A549 treated with CORT108297 at 1 μM for 4 hours (cell line): ENCODE measurements around the gene HOXD1. TPM values are rescaled to one million over a fixed set of nuclear protein-coding genes. Genes with fewer than 3 reads are reported as not detected.

Experiments
- total RNA-seq: library from RNA; stranded (reverse); fragments of 200-300 nt; extraction: Qiagen RNA extraction; gene quantifications from 5 replicates; pipeline ENCODE4 v1.2.3, GENCODE V29; 2022

Gene HOXD1
- total RNA-seq, result 0.16 to 0.32 TPM (median 0.18 TPM) in 5 replicates

GRCh38 chr2:176187899-176188773, at the start of gene HOXD1:
Gene HOXD1, plus strand, starts transcription at chr2:176188668. Its CDS starts 134 bp downstream, at chr2:176188802.

DNA sequence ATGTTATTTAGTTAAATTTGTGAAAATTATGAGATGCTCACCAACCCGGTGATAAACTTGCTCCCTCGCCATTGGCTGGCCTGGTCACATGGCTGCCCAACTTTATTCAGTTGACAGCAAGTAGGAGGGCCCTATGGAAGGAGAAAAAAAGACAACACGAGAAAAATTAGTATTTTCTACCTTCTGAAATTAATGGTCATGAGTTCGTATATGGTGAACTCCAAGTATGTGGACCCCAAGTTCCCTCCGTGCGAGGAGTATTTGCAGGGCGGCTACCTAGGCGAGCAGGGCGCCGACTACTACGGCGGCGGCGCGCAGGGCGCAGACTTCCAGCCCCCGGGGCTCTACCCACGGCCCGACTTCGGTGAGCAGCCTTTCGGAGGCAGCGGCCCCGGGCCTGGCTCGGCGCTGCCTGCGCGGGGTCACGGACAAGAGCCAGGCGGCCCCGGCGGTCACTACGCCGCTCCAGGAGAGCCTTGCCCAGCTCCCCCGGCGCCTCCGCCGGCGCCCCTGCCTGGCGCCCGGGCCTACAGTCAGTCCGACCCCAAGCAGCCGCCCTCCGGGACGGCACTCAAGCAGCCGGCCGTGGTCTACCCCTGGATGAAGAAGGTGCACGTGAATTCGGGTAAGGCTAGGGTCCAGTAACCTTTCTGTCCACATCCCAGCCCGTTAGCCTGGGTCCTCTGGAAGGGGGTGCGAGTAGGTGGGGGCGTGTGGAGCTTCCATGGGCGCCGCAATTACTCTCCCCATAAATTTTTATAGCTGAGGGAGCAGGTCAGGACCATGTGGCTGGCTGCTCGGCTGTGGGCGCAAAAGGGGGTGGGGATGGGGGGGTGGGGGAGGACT, 36.8 kb upstream of the HOXD1 start, which contains the start of gene HOXD4:
TSS of gene HOXD4 (plus strand) at position 109 of the 846 bp plus-strand sequence. CDS start at position 193, 84 bp downstream.

GRCh38 chr2:176156807-176157498, 31.5 kb upstream of the HOXD1 start, which contains the start of gene HOXD3:
Gene HOXD3, plus strand, starts transcription at chr2:176157307. Its CDS starts 11,808 bp downstream, at chr2:176169115.

Other genes starting within 250 kb of the HOXD1 start
- 11.8 to 15.1 TPM (median 13.1 TPM) in 5 replicates for gene LNPK, start 186.4 kb upstream of the HOXD1 start, total RNA-seq
- gene EVX2, start 104.7 kb upstream of the HOXD1 start, total RNA-seq, result not detected in 5 replicates
- 0.16 to 0.27 TPM (median 0.23 TPM) in 5 replicates for gene HOXD13, start 95.9 kb upstream of the HOXD1 start, total RNA-seq
- not detected in 5 replicates for gene HOXD12, start 88.9 kb upstream of the HOXD1 start, total RNA-seq
- gene HOXD11, start 81.4 kb upstream of the HOXD1 start, total RNA-seq, result 6.2 to 9.1 TPM (median 7.8 TPM) in 5 replicates
- gene HOXD10, start 71.9 kb upstream of the HOXD1 start, total RNA-seq, result 5.3 to 7.2 TPM (median 6.8 TPM) in 5 replicates
- 0.82 to 1.7 TPM (median 1.5 TPM) in 5 replicates for gene HOXD9, start 65.9 kb upstream of the HOXD1 start, total RNA-seq
- 4.6 to 6.1 TPM (median 5.4 TPM) in 5 replicates for gene HOXD8, start 59.0 kb upstream of the HOXD1 start, total RNA-seq
- gene HOXD4, start 37.1 kb upstream of the HOXD1 start, total RNA-seq, result 0.14 to 0.62 TPM (median 0.49 TPM) in 5 replicates
- 0.08 to 0.30 TPM (median 0.18 TPM) in 4 of 5 replicates, not detected in the other for gene HOXD3, start 31.4 kb upstream of the HOXD1 start, total RNA-seq
- gene MTX2, start 80.8 kb downstream of the HOXD1 start, total RNA-seq, result 43.5 to 51.0 TPM (median 44.2 TPM) in 5 replicates